Stimulated activated CD8-positive, alpha-beta memory T cell treated with anti-CD3 and anti-CD28 coated beads, Interleukin-4, amount 100 ng/mL, for 48 hours (primary cell): Measurements from ENCODE around the gene BTBD17.
A peak's percentile ranks its signal among the peaks of the same experiment; 100 is the strongest.

Experiments
- DNase-seq: peaks from one replicate; pipeline ENCODE4 v3.0.0-alpha.2; 2020

BTBD17 gene

GRCh38 chr17:74386386-74386785 is 24.7 kb upstream of the BTBD17 start:
- no peak for DNase-seq

- no peak for DNase-seq
These were observed 23.5 kb upstream of the BTBD17 start for GRCh38 chr17:74385201-74385600.

- DNase-seq = no peak
These were observed 21.5 kb upstream of the BTBD17 start for GRCh38 chr17:74383141-74383540.

- DNase-seq = no peak
These were observed 19.5 kb upstream of the BTBD17 start for GRCh38 chr17:74380959-74381808.

- no peak for DNase-seq
These were observed 18.7 kb upstream of the BTBD17 start for GRCh38 chr17:74380086-74380958.

GRCh38 chr17:74379495-74380085 is 17.9 kb upstream of the BTBD17 start:
- peak; percentile 99 for DNase-seq

GRCh38 chr17:74374858-74375257 is 13.2 kb upstream of the BTBD17 start:
- no peak for DNase-seq

- no peak for DNase-seq
These were observed 12.4 kb upstream of the BTBD17 start for GRCh38 chr17:74373838-74374606.

GRCh38 chr17:74372426-74372825 is 10.8 kb upstream of the BTBD17 start:
- DNase-seq = no peak

- DNase-seq = no peak
These were observed 10.0 kb upstream of the BTBD17 start for GRCh38 chr17:74371653-74372147.

GRCh38 chr17:74369665-74370490 is 8.2 kb upstream of the BTBD17 start:
- no peak for DNase-seq

GRCh38 chr17:74369221-74369620 is 7.6 kb upstream of the BTBD17 start:
- DNase-seq = peak; percentile 78

- peak; percentile 86 for DNase-seq
These were observed 6.8 kb upstream of the BTBD17 start for GRCh38 chr17:74368341-74369081.

GRCh38 chr17:74367206-74367605 is 5.5 kb upstream of the BTBD17 start, which contains the start of gene GPR142:
GPR142 (plus strand) TSS chr17:74367506; CDS start chr17:74369541, 2,035 bp downstream.
- no peak for DNase-seq

GRCh38 chr17:74362810-74363498 is 1.3 kb upstream of the BTBD17 start:
- DNase-seq = no peak

GRCh38 chr17:74362069-74362405 is 369 bp upstream of the BTBD17 start:
- DNase-seq = no peak

- no peak for DNase-seq
These were observed 804 bp downstream of the BTBD17 start for GRCh38 chr17:74360899-74361229.

- DNase-seq = no peak
These were observed 1.8 kb downstream of the BTBD17 start for GRCh38 chr17:74359916-74360315.

- DNase-seq = no peak
These were observed 3.0 kb downstream of the BTBD17 start for GRCh38 chr17:74358697-74359096.

- no peak for DNase-seq
These were observed 4.2 kb downstream of the BTBD17 start for GRCh38 chr17:74357466-74357809.
